Stimulated activated naive CD8-positive, alpha-beta T cell treated with anti-CD3 and anti-CD28 coated beads, Interleukin-15, Interleukin-2, amounts not matched to agents 100 ng/mL and 50 ng/mL, for 24 hours (primary cell): ENCODE data around the gene RNF220.
A peak's percentile ranks its signal among the peaks of the same experiment; 100 is the strongest.
"Not testable (repeated sequence)": the region's sequence is repeated elsewhere in the genome, so short reads cannot be mapped to it uniquely, and the experiment has no call there.

ENCODE experiments used
- H3K27ac Mint-ChIP-seq: one replicate; pipeline ENCODE4 v1.8.0; 2021; ENCODE audit warnings: mild to moderate bottlenecking, mixed read lengths
- H3K27me3 Mint-ChIP-seq: one replicate; pipeline ENCODE4 v1.8.0; 2021; ENCODE audit warnings: mixed read lengths
- H3K36me3 Mint-ChIP-seq: one replicate; pipeline ENCODE4 v1.8.0; 2021; ENCODE audit warnings: low read depth, mixed read lengths
- H3K4me1 Mint-ChIP-seq: one replicate; pipeline ENCODE4 v1.8.0; 2021; ENCODE audit warnings: low read depth, mixed read lengths
- H3K4me3 Mint-ChIP-seq: one replicate; pipeline ENCODE4 v1.8.0; 2021; ENCODE audit warnings: mild to moderate bottlenecking, mixed read lengths
- H3K9me3 Mint-ChIP-seq: one replicate; pipeline ENCODE4 v1.8.0; 2021; ENCODE audit warnings: mixed read lengths

The RNF220 gene

DNA sequence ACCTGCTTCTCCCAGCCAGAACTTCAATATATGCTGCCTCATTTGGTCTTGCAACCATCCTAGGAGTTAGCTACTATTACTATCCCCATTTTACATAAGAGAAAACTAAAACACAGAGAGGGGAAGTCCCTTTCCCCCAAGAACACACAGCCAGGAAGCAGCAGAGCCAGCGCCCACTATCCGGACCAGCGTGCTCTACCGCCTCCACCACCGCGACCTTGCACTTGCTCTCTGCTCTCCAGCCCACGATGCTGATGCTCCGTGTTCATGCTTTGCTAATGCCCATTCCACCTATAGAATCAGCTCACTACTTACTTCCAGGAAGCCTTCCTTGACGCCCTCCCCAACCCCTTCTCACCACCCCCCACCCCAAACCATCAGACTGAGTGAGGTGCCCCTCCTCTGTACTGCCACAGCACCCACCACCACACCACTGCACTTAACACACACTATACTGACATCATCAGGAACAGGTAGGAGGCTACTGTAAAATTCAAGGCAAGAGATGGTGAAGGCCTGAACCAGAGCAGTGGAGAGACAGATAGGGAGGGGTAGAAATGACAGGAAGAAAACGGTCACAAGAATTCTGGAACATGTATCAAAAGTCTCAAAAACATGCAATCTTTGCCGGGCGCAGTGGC, 259.8 kb downstream of the RNF220 start:
- peak overlapping the region; percentile 12 for H3K4me3 Mint-ChIP-seq
- H3K4me1 Mint-ChIP-seq = peaks cover 16% of the 10 kb centered on the region
- no peaks in the 10 kb centered on the region for H3K36me3 Mint-ChIP-seq
- H3K9me3 Mint-ChIP-seq = no peaks in the 10 kb centered on the region
- no peaks in the 10 kb centered on the region for H3K27me3 Mint-ChIP-seq
- H3K27ac Mint-ChIP-seq = peak overlapping the region; percentile 70

- H3K27ac Mint-ChIP-seq, H3K4me3 Mint-ChIP-seq, H3K36me3 Mint-ChIP-seq, H3K9me3 Mint-ChIP-seq, H3K27me3 Mint-ChIP-seq: not testable (repeated sequence)
- H3K4me1 Mint-ChIP-seq = peaks cover 16% of the 10 kb centered on the region
Measured at GRCh38 chr1:44666719-44667118, 261.7 kb downstream of the RNF220 start.

DNA sequence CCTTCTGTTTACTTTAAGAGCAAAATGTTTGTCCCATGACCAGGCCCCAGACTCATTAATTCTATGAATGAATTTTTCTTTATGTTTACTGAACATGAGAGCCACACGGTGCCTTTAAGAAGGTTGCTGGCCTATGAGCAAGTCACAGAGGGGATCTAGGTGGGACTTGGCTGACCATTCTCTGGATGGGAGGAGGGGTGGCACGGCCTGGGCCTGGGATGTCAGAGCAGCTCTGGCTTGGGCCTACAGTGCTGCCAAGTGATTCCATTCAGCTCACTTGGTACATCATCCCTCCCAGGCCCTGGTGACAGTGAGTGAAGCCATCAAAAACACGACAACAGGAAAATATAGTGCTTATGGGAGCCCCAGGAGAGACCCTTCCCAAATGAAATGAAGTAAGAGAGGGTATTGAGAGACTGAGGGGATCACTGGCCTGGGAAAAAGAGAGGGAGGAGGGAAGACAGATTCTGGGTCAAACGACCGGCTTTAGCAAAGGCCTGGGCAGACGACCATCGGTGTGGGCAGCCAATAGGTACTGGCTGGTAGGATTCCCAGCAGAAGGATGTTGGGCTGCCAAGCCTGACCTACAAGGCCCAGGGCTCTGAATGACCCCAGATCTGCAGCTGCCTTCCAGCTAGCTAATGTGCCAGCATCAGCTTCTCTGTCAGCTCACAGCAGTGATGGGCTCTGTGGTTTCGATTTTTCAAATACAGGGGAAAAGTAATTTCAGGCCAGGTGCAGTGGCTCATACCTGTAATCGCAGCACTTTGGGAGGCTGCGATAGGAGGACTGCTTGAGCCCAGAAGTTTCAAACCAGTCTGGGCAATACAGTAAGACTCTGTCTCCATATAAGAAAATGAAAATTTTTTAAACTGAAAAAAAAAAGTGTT, 265.9 kb downstream of the RNF220 start:
- Mint-ChIP-seq H3K4me1 (peaks cover 29% of the 10 kb centered on the region), H3K36me3 (no peaks in the 10 kb centered on the region), H3K27ac (no peak overlapping the region), H3K27me3 (no peaks in the 10 kb centered on the region), H3K9me3 (no peaks in the 10 kb centered on the region), H3K4me3 (no peak overlapping the region)

DNA sequence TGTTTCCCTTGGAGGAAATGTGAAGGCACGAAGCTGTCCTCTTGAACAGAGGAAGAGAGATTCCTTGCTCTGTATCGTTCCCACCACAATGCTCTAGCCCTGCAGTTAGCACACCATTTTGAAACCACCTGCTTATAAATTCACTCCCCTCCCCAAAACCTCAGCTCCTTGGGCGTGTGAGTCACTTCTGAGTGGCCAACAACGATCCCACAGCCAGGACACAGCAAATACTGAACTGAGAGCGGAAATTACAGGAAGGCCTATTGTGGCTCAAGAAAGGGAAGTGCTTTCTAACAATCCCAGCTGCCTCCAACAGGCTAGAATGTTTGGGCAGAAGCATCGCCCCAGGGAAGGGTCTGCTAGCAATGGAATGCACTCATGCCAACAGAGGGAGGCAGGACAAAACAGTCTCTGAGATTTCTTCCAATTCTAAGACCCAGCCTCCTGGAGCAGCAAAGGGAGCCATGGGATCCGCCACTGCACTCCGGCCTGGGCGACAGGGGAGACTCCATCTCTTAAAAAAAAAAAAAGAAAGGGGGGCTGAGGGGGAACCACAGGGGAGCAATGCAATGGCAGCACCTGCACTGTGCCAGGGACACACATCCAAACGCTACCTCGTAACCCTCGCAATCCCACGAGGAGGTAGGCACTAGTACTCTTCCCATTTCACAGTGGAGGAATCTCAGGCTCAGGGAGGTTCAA, 267.4 kb downstream of the RNF220 start:
- Mint-ChIP-seq H3K4me3 (peak overlapping the region; percentile 84), H3K9me3 (no peaks in the 10 kb centered on the region), H3K36me3 (no peaks in the 10 kb centered on the region), H3K27ac (peak overlapping the region; percentile 22), H3K27me3 (no peaks in the 10 kb centered on the region), H3K4me1 (peaks cover 29% of the 10 kb centered on the region)

DNA sequence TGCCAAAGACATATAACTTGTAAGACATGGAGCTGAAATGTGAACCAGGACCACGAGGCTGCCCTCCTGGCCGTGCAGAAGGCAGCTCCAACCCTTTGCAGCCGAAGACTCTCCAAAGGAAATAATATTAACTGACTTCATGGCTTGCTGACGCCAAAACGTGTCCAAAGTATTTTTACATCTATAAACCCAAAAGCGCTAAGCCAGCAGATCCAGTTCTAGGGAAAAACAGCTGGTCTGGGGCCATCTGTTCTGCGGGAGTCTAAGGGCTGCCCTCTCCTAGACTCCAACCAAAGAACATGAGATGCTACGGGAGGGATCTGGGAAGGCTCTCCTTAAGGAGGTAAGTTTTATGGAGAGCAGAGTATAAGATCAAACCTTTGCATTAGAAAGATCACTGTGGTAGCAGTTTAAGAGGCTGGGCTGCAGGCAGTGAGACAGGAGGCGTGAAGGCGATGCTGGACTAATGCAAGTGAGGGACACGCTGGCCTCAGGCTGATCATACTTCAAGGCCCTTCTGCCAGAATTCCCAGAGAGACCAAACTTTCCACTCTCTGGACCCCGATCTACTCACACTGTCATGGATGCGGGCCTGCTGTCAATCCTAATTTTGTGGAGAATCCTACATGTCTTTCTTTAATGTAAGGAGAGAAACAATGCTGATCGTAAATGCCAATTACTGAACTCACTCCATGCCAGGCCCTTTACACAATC, 268.1 kb downstream of the RNF220 start:
- no peak overlapping the region for H3K27ac Mint-ChIP-seq
- no peaks in the 10 kb centered on the region for H3K9me3 Mint-ChIP-seq
- H3K4me3 Mint-ChIP-seq = peak overlapping the region; percentile 84
- no peaks in the 10 kb centered on the region for H3K36me3 Mint-ChIP-seq
- H3K4me1 Mint-ChIP-seq = peaks cover 29% of the 10 kb centered on the region
- H3K27me3 Mint-ChIP-seq = no peaks in the 10 kb centered on the region

DNA sequence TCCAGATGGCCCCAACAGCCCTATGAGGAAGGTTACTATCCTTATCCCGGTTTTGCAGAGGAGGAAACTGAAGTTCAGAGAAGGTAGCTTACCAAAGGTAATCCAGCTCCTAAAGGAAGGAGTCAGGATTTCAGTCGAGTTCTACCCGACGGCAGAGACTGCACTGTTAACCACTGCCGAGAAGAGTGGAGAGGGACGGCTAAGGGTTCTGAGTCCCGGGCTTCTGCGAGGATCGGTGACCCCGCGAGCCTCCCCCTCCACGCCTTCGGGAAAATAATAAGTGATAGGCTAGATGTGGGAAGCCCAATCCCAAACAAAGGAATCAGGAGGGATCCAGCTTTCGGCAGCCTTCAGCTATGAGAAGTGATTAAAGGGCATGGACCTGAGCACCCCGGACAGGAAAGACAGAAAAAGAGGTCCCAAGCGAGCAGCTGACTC, 268.6 kb downstream of the RNF220 start:
- Mint-ChIP-seq H3K36me3 (no peaks in the 10 kb centered on the region), H3K4me3 (peak overlapping the region; percentile 84), H3K27me3 (no peaks in the 10 kb centered on the region), H3K27ac (peak overlapping the region; percentile 18), H3K4me1 (peaks cover 29% of the 10 kb centered on the region), H3K9me3 (no peaks in the 10 kb centered on the region)

DNA sequence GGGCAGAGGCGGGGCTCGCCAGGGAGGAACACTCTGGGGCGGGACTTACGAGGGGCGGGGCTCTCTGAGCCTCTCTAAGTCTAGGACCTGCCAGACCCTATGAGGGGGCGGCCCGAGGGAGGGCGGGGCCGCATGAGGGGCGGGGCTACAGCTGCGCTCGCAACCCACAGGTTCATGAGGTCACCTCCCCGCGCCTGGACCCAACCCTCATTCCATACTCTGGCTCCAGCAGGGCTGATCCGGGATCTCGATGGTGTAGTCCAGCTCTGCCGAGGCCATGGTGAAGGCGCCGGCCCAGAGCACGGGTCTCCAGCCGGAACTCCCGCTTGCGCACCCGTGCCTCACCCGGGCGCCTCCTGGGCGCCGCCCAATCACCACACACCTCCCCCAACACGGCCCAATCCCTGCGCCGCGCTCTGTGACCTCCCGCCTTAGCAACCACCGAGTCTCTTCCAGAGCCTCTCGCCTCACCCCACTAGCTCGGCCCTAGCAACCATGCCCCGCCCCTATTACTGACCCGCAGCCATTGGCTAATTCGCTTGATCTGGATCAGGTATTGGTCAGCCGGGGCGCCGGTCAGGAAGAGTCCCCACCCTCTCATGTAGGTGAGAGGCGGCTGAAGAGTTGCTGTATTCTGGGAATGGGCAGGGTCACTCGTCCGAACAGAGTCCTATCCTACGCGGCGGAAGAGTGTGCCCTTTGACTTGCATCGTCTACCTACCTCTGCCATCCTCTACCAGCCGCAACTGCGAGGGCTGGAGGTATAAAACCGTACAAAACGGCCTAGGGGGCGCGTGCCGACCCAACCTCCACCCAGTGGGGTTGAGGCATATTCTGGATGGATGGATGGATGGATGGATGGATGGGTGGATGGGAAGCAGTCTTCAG, 269.3 kb downstream of the RNF220 start, which contains the start of the genes ARMH1 and TMEM53:
TSS of gene ARMH1 (plus strand) at position 602 of the 888 bp plus-strand sequence. CDS start 14,984 bp downstream, outside the sequence.
TSS of gene TMEM53 (minus strand) at position 369 of the 888 bp plus-strand sequence. CDS start at position 279, 90 bp downstream.
- Mint-ChIP-seq H3K27me3 (no peaks in the 10 kb centered on the region), H3K27ac (peak within 1 kb of the TSS; percentile 72)

DNA sequence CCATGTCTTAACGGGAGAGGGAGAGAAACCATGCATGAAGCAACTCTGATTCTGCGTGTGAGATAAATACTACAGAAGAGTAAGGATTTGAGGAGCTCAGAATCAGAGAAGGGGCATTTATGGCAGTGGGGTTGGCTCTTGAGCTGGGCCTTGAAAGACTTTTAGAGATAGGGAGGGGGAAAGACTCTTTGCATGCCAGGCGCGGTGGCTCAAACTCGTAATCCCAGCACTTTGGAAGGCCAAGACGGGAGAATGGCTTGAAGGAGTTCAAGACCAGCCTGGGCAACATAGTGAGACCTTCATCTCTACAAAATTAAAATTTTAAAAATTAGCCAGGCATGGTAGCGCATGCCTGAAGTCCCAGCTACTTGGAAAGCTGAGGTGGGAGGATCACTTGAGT, 270.1 kb downstream of the RNF220 start:
- peak overlapping the region; percentile 84 for H3K4me3 Mint-ChIP-seq
- H3K27me3 Mint-ChIP-seq = no peaks in the 10 kb centered on the region
- peaks cover 29% of the 10 kb centered on the region for H3K4me1 Mint-ChIP-seq
- H3K36me3 Mint-ChIP-seq = no peaks in the 10 kb centered on the region
- H3K27ac Mint-ChIP-seq = no peak overlapping the region
- no peaks in the 10 kb centered on the region for H3K9me3 Mint-ChIP-seq

More for the DNA sequence above, 269.3 kb downstream of the RNF220 start, which contains the start of the genes ARMH1 and TMEM53:
- Mint-ChIP-seq H3K36me3 (no peaks in the 10 kb centered on the region), H3K9me3 (no peaks in the 10 kb centered on the region), H3K4me1 (peaks cover 29% of the 10 kb centered on the region), H3K4me3 (peak within 1 kb of the TSS; percentile 84)

DNA sequence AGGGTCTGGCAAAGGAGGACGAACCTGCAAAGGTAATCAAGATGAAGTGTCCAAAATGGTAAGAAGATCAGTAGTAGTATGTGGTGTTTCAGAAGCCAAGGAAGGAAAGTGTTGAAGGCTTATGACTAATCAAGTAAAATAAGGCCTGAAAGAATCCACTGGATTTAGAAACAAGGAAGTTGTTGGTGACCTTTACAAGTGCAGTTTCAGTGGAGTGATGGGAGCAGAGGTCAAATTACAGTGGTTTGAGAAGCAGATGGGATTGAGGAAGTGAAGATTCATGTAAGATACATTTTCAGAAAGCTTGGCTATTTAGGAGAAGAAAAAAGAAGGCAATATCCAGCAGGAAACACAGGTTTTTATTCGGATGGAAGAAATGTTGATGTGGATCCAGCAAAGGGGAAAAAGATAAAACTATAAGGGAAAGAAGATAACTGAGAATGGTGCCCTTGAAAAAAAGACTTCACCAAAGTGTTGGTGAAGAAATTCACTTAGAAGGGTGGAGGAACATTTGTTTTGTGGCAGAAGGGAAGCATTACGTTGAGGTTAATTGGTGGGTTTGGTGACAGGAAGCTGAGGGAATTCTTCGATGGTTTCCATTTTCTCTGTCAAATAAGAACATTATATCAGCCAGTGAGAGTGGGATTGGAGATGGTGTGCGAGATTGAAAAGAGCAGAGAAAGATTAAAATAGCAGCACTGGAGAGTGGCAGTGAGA, 271.6 kb downstream of the RNF220 start:
- Mint-ChIP-seq H3K27ac (no peak overlapping the region), H3K9me3 (no peaks in the 10 kb centered on the region), H3K4me3 (no peak overlapping the region), H3K36me3 (no peaks in the 10 kb centered on the region), H3K4me1 (peaks cover 29% of the 10 kb centered on the region), H3K27me3 (no peaks in the 10 kb centered on the region)

GRCh38 chr1:44677201-44677766, 272.2 kb downstream of the RNF220 start:
- Mint-ChIP-seq H3K4me1 (peaks cover 24% of the 10 kb centered on the region), H3K36me3 (no peaks in the 10 kb centered on the region), H3K27ac (no peak overlapping the region), H3K27me3 (no peaks in the 10 kb centered on the region), H3K4me3 (no peak overlapping the region), H3K9me3 (no peaks in the 10 kb centered on the region)

DNA sequence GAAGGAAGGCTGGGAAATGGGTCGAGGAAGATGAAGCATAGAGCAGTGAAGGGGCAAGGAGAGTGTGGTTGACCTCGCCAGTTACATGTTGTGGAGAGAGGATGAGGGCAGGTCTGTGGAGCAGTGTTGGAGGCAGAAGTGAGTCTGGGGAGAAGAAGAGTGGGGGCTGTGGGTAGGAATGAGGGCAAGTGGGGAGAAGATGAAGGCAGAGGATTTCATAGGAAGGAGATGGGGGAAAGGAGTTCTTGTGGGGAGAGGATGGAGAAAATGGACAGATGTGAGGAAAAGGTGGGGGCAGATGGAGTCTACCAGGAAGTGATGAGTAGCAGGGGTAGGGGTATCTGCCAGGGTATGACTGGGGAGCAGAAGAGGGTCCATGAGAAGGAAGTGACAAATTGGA, 273.1 kb downstream of the RNF220 start:
- H3K27me3 Mint-ChIP-seq = no peaks in the 10 kb centered on the region
- no peaks in the 10 kb centered on the region for H3K9me3 Mint-ChIP-seq
- H3K4me1 Mint-ChIP-seq = peaks cover 15% of the 10 kb centered on the region
- H3K36me3 Mint-ChIP-seq = no peaks in the 10 kb centered on the region
- H3K4me3 Mint-ChIP-seq = no peak overlapping the region
- no peak overlapping the region for H3K27ac Mint-ChIP-seq

- Mint-ChIP-seq H3K4me1 (peaks cover 10% of the 10 kb centered on the region), H3K36me3 (no peaks in the 10 kb centered on the region), H3K9me3 (no peaks in the 10 kb centered on the region), H3K4me3 (no peak overlapping the region), H3K27me3 (no peaks in the 10 kb centered on the region), H3K27ac (no peak overlapping the region)
Measured at GRCh38 chr1:44678626-44679025, 273.6 kb downstream of the RNF220 start.

- Mint-ChIP-seq H3K4me3 (no peak overlapping the region), H3K27me3 (no peaks in the 10 kb centered on the region), H3K9me3 (no peaks in the 10 kb centered on the region), H3K27ac (no peak overlapping the region), H3K4me1 (peaks cover 7% of the 10 kb centered on the region), H3K36me3 (no peaks in the 10 kb centered on the region)
Measured at GRCh38 chr1:44679468-44679867, 274.4 kb downstream of the RNF220 start.
